ENCODE measurements around the gene EIF4G3.

EIF4G3 gene

DNA sequence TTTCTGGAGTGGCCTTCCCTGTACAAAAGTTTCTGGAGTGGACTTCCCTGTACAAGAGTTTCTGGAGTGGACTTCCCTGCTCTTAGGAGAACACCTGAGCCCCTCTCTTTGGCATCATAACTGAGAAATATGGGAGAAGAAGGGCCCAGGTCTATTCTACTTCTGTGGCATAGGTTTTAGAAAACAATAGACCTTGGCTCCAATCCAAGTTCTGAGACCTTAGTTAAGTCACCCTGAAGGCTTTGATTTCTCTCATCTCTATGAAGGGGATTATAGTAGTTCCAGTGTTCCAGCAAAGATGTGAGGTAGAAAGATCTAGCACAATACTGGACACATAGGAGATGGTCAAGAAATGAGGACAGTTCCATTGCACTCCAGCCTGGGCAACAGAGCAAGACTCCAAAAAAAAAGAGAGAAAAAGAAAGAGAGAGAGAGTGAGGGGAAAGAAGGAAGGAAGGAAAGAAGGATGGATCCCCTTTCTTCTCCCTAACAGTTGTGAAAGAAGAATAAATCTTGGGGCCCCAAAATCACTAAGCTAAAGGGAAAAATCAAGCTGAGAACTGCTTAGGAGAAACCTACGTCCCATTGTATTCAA lies 13.3 kb upstream of the EIF4G3 start:
- no peak for TF ChIP-seq EZH2phosphoT487 (IDR thresholded peaks at IDR 0.05; ENCODE audit: low read length)
- no peak for TF ChIP-seq EZH2 (optimal IDR thresholded peaks at IDR 0.05; ENCODE audit: low read depth, low read length)
- TF ChIP-seq, protein P1, sequence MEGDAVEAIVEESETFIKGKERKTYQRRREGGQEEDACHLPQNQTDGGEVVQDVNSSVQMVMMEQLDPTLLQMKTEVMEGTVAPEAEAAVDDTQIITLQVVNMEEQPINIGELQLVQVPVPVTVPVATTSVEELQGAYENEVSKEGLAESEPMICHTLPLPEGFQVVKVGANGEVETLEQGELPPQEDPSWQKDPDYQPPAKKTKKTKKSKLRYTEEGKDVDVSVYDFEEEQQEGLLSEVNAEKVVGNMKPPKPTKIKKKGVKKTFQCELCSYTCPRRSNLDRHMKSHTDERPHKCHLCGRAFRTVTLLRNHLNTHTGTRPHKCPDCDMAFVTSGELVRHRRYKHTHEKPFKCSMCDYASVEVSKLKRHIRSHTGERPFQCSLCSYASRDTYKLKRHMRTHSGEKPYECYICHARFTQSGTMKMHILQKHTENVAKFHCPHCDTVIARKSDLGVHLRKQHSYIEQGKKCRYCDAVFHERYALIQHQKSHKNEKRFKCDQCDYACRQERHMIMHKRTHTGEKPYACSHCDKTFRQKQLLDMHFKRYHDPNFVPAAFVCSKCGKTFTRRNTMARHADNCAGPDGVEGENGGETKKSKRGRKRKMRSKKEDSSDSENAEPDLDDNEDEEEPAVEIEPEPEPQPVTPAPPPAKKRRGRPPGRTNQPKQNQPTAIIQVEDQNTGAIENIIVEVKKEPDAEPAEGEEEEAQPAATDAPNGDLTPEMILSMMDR (IDR thresholded peaks at IDR 0.05; ENCODE audit: low read length), result no peak
- Histone ChIP-seq H3K9me2 (replicated peaks; ENCODE audit: insufficient read depth, low read length) (no peaks in the 10 kb centered on the region), H3K9ac (ENCODE audit: low read length) (no peak overlapping the region), H3K27me3 (replicated peaks; ENCODE audit: insufficient read depth, low read length) (peaks cover 18% of the 10 kb centered on the region; the same call in 1 of the 2 replicates), H3K79me2 (ENCODE audit: low read length) (no peaks in the 10 kb centered on the region), H3K27ac (ENCODE audit: low read length) (no peak overlapping the region), H3K9me3 (replicated peaks; ENCODE audit: insufficient read depth, low read length) (no peaks in the 10 kb centered on the region), H2AFZ (ENCODE audit: low read length) (no peak overlapping the region), H3K4me1 (ENCODE audit: low read length) (no peaks in the 10 kb centered on the region), H4K20me1 (ENCODE audit: insufficient read depth, low read length) (no peaks in the 10 kb centered on the region), H3K36me3 (replicated peaks; ENCODE audit: insufficient read depth, low read length) (no peaks in the 10 kb centered on the region), H3K4me2 (ENCODE audit: low read depth, low read length) (no peak overlapping the region), H3K4me3 (ENCODE audit: low read length) (no peak overlapping the region), H3F3A (ENCODE audit: insufficient read depth, low read length) (no peaks in the 10 kb centered on the region)
- no peak for DNase-seq

DNA sequence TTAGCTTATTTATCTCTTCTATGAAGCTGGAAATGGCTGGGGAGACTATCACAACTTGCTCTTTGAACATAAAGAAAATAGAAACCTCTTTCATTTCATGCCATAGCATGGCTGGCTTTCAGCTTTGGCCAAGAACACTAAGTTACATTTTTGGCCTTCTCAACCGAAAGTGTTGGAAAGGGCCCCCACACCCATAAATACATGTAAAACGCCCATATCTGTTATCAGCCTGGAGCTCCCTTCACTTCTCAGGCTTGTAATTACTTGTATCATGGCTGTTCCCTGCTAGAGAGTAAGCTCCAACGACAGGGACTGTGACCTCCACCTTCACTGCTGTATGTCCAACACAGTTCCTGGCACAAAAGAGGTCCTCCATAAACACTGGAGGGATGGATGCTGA lies 12.7 kb upstream of the EIF4G3 start:
- Histone ChIP-seq H3K9me3 (replicated peaks; ENCODE audit: insufficient read depth, low read length) (no peaks in the 10 kb centered on the region), H3K36me3 (replicated peaks; ENCODE audit: insufficient read depth, low read length) (no peaks in the 10 kb centered on the region), H3F3A (ENCODE audit: insufficient read depth, low read length) (peaks cover 4% of the 10 kb centered on the region; the same call in 1 of the 2 replicates), H3K4me1 (ENCODE audit: low read length) (peaks cover 4% of the 10 kb centered on the region), H3K27me3 (replicated peaks; ENCODE audit: insufficient read depth, low read length) (peaks cover 18% of the 10 kb centered on the region; the same call in 1 of the 2 replicates), H4K20me1 (ENCODE audit: insufficient read depth, low read length) (no peaks in the 10 kb centered on the region), H3K9me2 (replicated peaks; ENCODE audit: insufficient read depth, low read length) (no peaks in the 10 kb centered on the region), H3K9ac (ENCODE audit: low read length) (no peak overlapping the region), H3K79me2 (ENCODE audit: low read length) (no peaks in the 10 kb centered on the region), H3K4me2 (ENCODE audit: low read depth, low read length) (no peak overlapping the region), H3K4me3 (ENCODE audit: low read length) (no peak overlapping the region), H2AFZ (ENCODE audit: low read length) (no peak overlapping the region), H3K27ac (ENCODE audit: low read length) (no peak overlapping the region)
- TF ChIP-seq EZH2phosphoT487 (IDR thresholded peaks at IDR 0.05; ENCODE audit: low read length) (no peak), EZH2 (optimal IDR thresholded peaks at IDR 0.05; ENCODE audit: low read depth, low read length) (no peak)
- TF ChIP-seq, protein P1 (IDR thresholded peaks at IDR 0.05; ENCODE audit: low read length), result no peak
- DNase-seq, result no peak

DNA sequence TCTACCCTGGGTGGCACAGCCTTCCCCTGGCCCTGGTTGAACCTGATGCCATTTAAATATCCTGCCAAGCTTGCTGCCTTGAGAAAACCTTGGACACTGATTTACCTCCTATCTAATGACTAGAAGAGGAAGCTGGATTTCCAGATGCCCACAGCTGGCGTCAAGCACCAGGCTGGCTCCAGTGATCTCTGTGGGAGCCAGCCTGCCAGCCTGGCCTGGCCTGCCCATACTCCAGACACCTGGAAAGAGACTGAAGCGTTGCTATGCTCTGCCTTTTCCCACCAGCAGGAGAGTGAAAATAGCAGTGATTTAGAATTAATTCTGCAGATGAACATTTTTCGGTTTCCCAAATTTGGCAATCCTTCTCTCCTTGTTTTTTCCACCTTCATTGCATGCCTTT lies 11.5 kb upstream of the EIF4G3 start:
- Histone ChIP-seq H3K9ac (ENCODE audit: low read length) (no peak overlapping the region), H3K27ac (ENCODE audit: low read length) (no peak overlapping the region), H3K4me2 (ENCODE audit: low read depth, low read length) (no peak overlapping the region), H3K9me2 (replicated peaks; ENCODE audit: insufficient read depth, low read length) (no peaks in the 10 kb centered on the region), H2AFZ (ENCODE audit: low read length) (no peak overlapping the region), H3K79me2 (ENCODE audit: low read length) (no peaks in the 10 kb centered on the region), H3K36me3 (replicated peaks; ENCODE audit: insufficient read depth, low read length) (no peaks in the 10 kb centered on the region), H3K4me3 (ENCODE audit: low read length) (no peak overlapping the region), H3F3A (ENCODE audit: insufficient read depth, low read length) (peaks cover 12% of the 10 kb centered on the region), H3K27me3 (replicated peaks; ENCODE audit: insufficient read depth, low read length) (peaks cover 17% of the 10 kb centered on the region; the same call in 1 of the 2 replicates), H3K4me1 (ENCODE audit: low read length) (peaks cover 10% of the 10 kb centered on the region), H4K20me1 (ENCODE audit: insufficient read depth, low read length) (no peaks in the 10 kb centered on the region), H3K9me3 (replicated peaks; ENCODE audit: insufficient read depth, low read length) (no peaks in the 10 kb centered on the region)
- no peak for TF ChIP-seq EZH2 (optimal IDR thresholded peaks at IDR 0.05; ENCODE audit: low read depth, low read length)
- TF ChIP-seq EZH2phosphoT487 (IDR thresholded peaks at IDR 0.05; ENCODE audit: low read length), result no peak
- TF ChIP-seq, protein P1 (IDR thresholded peaks at IDR 0.05; ENCODE audit: low read length), result no peak
- DNase-seq, result no peak
